Activated T-cell treated with anti-CD3 and anti-CD28 coated beads for 4 hours (primary cell): ENCODE measurements around the gene TRAF1.
A peak's percentile ranks its signal among the peaks of the same experiment; 100 is the strongest.

Source experiments
- DNase-seq: peaks from one replicate; pipeline ENCODE4 v3.0.0-alpha.2; 2020

Gene TRAF1

GRCh38 chr9:120938851-120939250 lies 12.3 kb upstream of the TRAF1 start:
- DNase-seq: no peak

GRCh38 chr9:120937596-120937995 lies 11.0 kb upstream of the TRAF1 start:
- DNase-seq: no peak

GRCh38 chr9:120937127-120937526 lies 10.5 kb upstream of the TRAF1 start:
- DNase-seq: no peak

- DNase-seq: no peak
These were observed 10.1 kb upstream of the TRAF1 start for GRCh38 chr9:120936764-120937122.

- peak; percentile 88 for DNase-seq
These were observed 9.6 kb upstream of the TRAF1 start for GRCh38 chr9:120936011-120936763.

- DNase-seq: peak; percentile 5
These were observed 8.8 kb upstream of the TRAF1 start for GRCh38 chr9:120935383-120935857.

- no peak for DNase-seq
These were observed 7.7 kb upstream of the TRAF1 start for GRCh38 chr9:120934281-120934680.

- no peak for DNase-seq
These were observed 6.9 kb upstream of the TRAF1 start for GRCh38 chr9:120933310-120934055.

GRCh38 chr9:120932086-120932823 lies 5.7 kb upstream of the TRAF1 start:
- DNase-seq: no peak

- DNase-seq: no peak
These were observed 4.9 kb upstream of the TRAF1 start for GRCh38 chr9:120931231-120932085.

GRCh38 chr9:120929229-120929791 lies 2.7 kb upstream of the TRAF1 start:
- DNase-seq: no peak

- peak; percentile 60 for DNase-seq
These were observed 2.1 kb upstream of the TRAF1 start for GRCh38 chr9:120928483-120929228.

GRCh38 chr9:120928015-120928482 lies 1.5 kb upstream of the TRAF1 start:
- DNase-seq: no peak

GRCh38 chr9:120927269-120928014 lies 846 bp upstream of the TRAF1 start:
- DNase-seq: no peak

GRCh38 chr9:120925535-120926396 lies 830 bp downstream of the TRAF1 start:
- DNase-seq: peak; percentile 75

- DNase-seq: no peak
These were observed 1.7 kb downstream of the TRAF1 start for GRCh38 chr9:120924698-120925534.

GRCh38 chr9:120923620-120924328 lies 2.8 kb downstream of the TRAF1 start:
- DNase-seq: no peak
